GM12873 (cell line): ENCODE results near the gene FAM9B.

ENCODE experiments used
- CTCF ChIP-seq: IDR thresholded peaks from 2 replicates; pipeline ENCODE4 v1.5.1; 2012; ENCODE audit warnings: low read depth, mild to moderate bottlenecking, moderate library complexity, low read length, control low read depth; ENCODE audit not compliant: insufficient read depth; ENCODE audit errors: missing control alignments

The FAM9B gene

DNA sequence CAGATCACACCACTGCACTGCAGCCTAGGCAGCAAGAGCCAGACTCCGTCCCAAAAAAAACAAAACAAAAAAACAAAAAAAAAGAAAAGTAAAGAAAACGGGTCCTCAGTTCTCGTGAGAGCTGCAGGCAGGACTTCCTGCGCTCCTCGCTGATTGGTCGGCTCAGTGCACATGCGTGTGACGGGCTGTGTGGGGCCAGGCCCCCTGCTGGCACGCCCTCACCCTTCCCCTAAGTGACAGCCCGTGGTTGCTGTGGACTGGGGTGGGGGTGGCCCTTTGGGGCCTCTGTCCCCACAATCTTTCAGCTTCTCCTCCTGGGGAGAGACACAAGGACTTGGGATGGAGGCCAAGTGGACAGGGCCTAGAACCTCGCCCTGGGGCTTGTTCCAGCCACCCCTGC is at the start of gene FAM9B:
TSS of gene FAM9B (minus strand) at position 139 of the 400 bp plus-strand sequence. CDS start 1,141 bp downstream, outside the sequence.
- TF ChIP-seq CTCF, result no peak

DNA sequence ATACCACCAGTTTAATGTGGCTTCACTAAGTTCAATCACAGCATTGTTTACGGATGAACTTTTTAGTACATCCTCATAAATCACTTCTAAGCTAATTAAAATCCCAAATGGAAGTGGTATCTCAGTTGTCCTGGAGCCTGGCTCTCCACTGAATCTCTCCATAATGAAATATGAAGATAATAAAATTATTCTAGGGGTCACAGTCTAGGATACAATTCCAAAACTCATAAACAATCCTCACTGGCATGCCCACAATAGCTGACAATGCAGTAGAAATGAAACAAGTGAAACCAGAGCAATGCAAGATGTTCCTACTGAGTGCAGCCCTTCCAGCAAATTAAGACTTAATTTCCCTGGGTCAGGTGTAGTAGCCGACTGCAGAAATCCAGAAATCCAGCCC is 47.3 kb upstream of the FAM9B start:
- TF ChIP-seq CTCF, result no peak

DNA sequence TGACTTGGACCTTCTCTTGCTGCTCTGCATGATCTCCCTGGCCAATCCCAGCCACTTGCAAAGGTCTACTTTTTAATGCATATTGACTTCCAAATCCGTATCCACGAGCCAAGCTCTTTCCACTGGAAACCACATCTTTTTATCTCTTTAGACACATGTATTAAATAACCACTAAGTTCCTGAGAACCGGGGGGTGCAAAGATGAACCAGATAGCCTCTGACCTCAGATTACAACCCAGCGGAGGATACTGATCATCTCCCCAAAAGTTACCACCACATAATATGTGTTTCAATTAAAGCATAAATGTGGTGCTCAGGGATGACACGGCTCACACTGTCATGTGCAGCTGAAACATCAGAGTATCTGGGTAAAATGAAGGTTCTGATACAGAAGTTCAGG is 40.4 kb upstream of the FAM9B start:
- no peak for TF ChIP-seq CTCF

- no peak for TF ChIP-seq CTCF
Observed at GRCh38 chrX:9072281-9072680, 38.4 kb upstream of the FAM9B start.

GRCh38 chrX:9071031-9071650 is 37.2 kb upstream of the FAM9B start:
- TF ChIP-seq CTCF, result no peak

GRCh38 chrX:9069573-9069972 is 35.6 kb upstream of the FAM9B start:
- TF ChIP-seq CTCF, result no peak

GRCh38 chrX:9064694-9065093 is 30.8 kb upstream of the FAM9B start:
- TF ChIP-seq CTCF, result no peak
